H1 (cell line): ENCODE data around the gene PRRT1. TPM values are rescaled to one million over a fixed set of nuclear protein-coding genes. Genes with fewer than 3 reads are reported as not detected.

Source experiments
- CTCF ChIA-PET: fragments of 300-600 bp; sonication (Branson Sonifier 250); formaldehyde crosslinking; loops from one replicate; lab custom pipeline; 2021; ENCODE audit not compliant: partially characterized antibody; lab: Charles Lee
- POLR2A ChIA-PET: fragments of 300-600 bp; sonication (Branson Sonifier 250); formaldehyde crosslinking; loops from one replicate; lab custom pipeline; 2021; ENCODE audit warnings: inconsistent platforms; ENCODE audit not compliant: partially characterized antibody; lab: Charles Lee
- DNase-seq, 2 experiments: peaks; one replicate each; pipeline versions ENCODE4 v3.0.0 to v3.0.0-alpha.2; 2010 to 2022; ENCODE audit warnings: low spot score in 2 of 2, low read depth in 1 of 2, mixed read lengths in 1 of 2
- FAIRE-seq: peaks from 2 replicates; lab custom pipeline; 2011; peaks lifted over from hg19 to GRCh38; lab: Jason Lieb, UNC
- H2AFZ ChIP-seq: 2 replicates; pipeline ENCODE4 v1.8.1; 2012; ENCODE audit warnings: low read length, inconsistent platforms
- H2AK5ac ChIP-seq: 2 replicates; pipeline ENCODE4 v1.6.1; 2013; ENCODE audit warnings: low read depth, low read length
- H2BK120ac ChIP-seq: replicated peaks from 2 replicates; pipeline ENCODE3; 2013; ENCODE audit warnings: low read depth, low read length, inconsistent platforms
- H2BK12ac ChIP-seq: 2 replicates; pipeline ENCODE4 v1.6.1; 2013; ENCODE audit warnings: low read depth, low read length
- H2BK15ac ChIP-seq: 2 replicates; pipeline ENCODE4 v1.6.1; 2013; ENCODE audit warnings: low read length
- H2BK20ac ChIP-seq: 2 replicates; pipeline ENCODE4 v1.6.1; 2013; ENCODE audit warnings: low read length
- H2BK5ac ChIP-seq: 2 replicates; pipeline ENCODE4 v1.6.1; 2013; ENCODE audit warnings: low read depth, low read length
- H3K14ac ChIP-seq: 2 replicates; pipeline ENCODE4 v1.6.1; 2013; ENCODE audit warnings: inconsistent platforms; ENCODE audit not compliant: insufficient read length
- H3K18ac ChIP-seq: 2 replicates; pipeline ENCODE4 v1.6.1; 2013; ENCODE audit warnings: low read length; ENCODE audit errors: extremely low read depth
- H3K23ac ChIP-seq: 2 replicates; pipeline ENCODE4 v1.6.1; 2013; ENCODE audit warnings: inconsistent platforms; ENCODE audit not compliant: insufficient read length
- H3K23me2 ChIP-seq: 2 replicates; pipeline ENCODE4 v1.6.1; 2013; ENCODE audit warnings: low read depth, low read length
- H3K27ac ChIP-seq: 2 replicates; pipeline ENCODE4 v1.6.1; 2011; ENCODE audit warnings: low read depth, low read length, inconsistent platforms
- H3K27me3 ChIP-seq, 4 experiments: replicated peaks in 1 of 4; 1 replicate in 1 of 4; 2 replicates in 3 of 4; pipeline versions ENCODE4 v1.6.1 to v1.8.1; 2011 to 2013; ENCODE audit warnings: low read length in 3 of 4, mild to moderate bottlenecking in 3 of 4, inconsistent platforms in 2 of 4, mixed read lengths in 2 of 4, moderate library complexity in 1 of 4; ENCODE audit not compliant: control insufficient read depth in 3 of 4, insufficient read depth in 3 of 4; ENCODE audit errors: extremely low read depth in 1 of 4
- H3K36me3 ChIP-seq, 4 experiments: 2 replicates each; pipeline versions ENCODE4 v1.6.1 to v1.8.1; 2011 to 2013; ENCODE audit warnings: mild to moderate bottlenecking in 4 of 4, low read length in 3 of 4, moderate library complexity in 2 of 4, control low read depth in 1 of 4, inconsistent platforms in 1 of 4; ENCODE audit not compliant: insufficient read depth in 4 of 4, control insufficient read depth in 2 of 4
- H3K4ac ChIP-seq: replicated peaks from 2 replicates; pipeline ENCODE3; 2013; ENCODE audit warnings: low read length, low read depth, mixed read lengths, inconsistent platforms; ENCODE audit not compliant: insufficient read length
- H3K4me1 ChIP-seq, 4 experiments: replicated peaks in 1 of 4; 1 replicate in 1 of 4; 2 replicates in 3 of 4; pipeline versions ENCODE4 v1.6.1 to v1.8.1; 2011 to 2013; ENCODE audit warnings: low read length in 3 of 4, inconsistent platforms in 2 of 4, mixed read lengths in 1 of 4; ENCODE audit not compliant: insufficient read depth in 4 of 4, control insufficient read depth in 3 of 4
- H3K4me2 ChIP-seq, 2 experiments: 2 replicates each; pipeline versions ENCODE4 v1.6.1 to v1.8.1; 2011 to 2013; ENCODE audit warnings: low read depth in 2 of 2, low read length in 2 of 2, control low read depth in 1 of 2, inconsistent platforms in 1 of 2, mild to moderate bottlenecking in 1 of 2; ENCODE audit not compliant: insufficient read depth in 1 of 2
- H3K4me3 ChIP-seq, 4 experiments: fragments of 200-600, 300-600 bp in 1 of 4; sonication (generic), shearing (Covaris generic), sonication (Bioruptor Twin) in 1 of 4; 2 replicates each; pipeline versions ENCODE4 v1.5.1 to v1.8.1; 2011 to 2016; ENCODE audit warnings: low read length in 4 of 4, low read depth in 3 of 4, control low read depth in 2 of 4, inconsistent platforms in 2 of 4, mild to moderate bottlenecking in 2 of 4, mixed read lengths in 1 of 4, moderate library complexity in 1 of 4; ENCODE audit not compliant: insufficient read depth in 2 of 4; ENCODE audit errors: extremely low read depth in 1 of 4
- H3K56ac ChIP-seq: replicated peaks from 2 replicates; pipeline ENCODE3; 2013; ENCODE audit warnings: low read depth, mild to moderate bottlenecking, mixed read lengths, low read length, inconsistent platforms; ENCODE audit not compliant: insufficient read length
- H3K79me1 ChIP-seq: 2 replicates; pipeline ENCODE4 v1.6.1; 2013; ENCODE audit warnings: low read depth, low read length, control low read depth
- H3K79me2 ChIP-seq, 2 experiments: 2 replicates each; pipeline versions ENCODE4 v1.6.1 to v1.8.1; 2012 to 2013; ENCODE audit warnings: low read length in 2 of 2, mild to moderate bottlenecking in 2 of 2, inconsistent platforms in 1 of 2; ENCODE audit not compliant: insufficient read depth in 2 of 2, control insufficient read depth in 1 of 2
- H3K9ac ChIP-seq, 4 experiments: replicated peaks in 1 of 4; 1 replicate in 1 of 4; 2 replicates in 3 of 4; pipeline versions ENCODE4 v1.6.1 to v1.8.1; 2011 to 2013; ENCODE audit warnings: low read depth in 3 of 4, low read length in 3 of 4, control low read depth in 2 of 4, mild to moderate bottlenecking in 2 of 4, moderate library complexity in 2 of 4, inconsistent platforms in 1 of 4; ENCODE audit errors: extremely low read depth in 1 of 4
- H3K9me3 ChIP-seq, 2 experiments: 2 replicates each; pipeline versions ENCODE4 v1.6.1 to v1.8.1; 2012 to 2013; ENCODE audit warnings: mild to moderate bottlenecking in 2 of 2, moderate library complexity in 2 of 2, control low read depth in 1 of 2, inconsistent platforms in 1 of 2, low read depth in 1 of 2, low read length in 1 of 2, mixed read lengths in 1 of 2; ENCODE audit not compliant: insufficient read depth in 2 of 2
- H4K20me1 ChIP-seq, 2 experiments: replicated peaks in 1 of 2; 2 replicates each; pipeline versions ENCODE3 to v1.8.1; 2011 to 2013; ENCODE audit warnings: inconsistent platforms in 2 of 2, low read length in 2 of 2, mild to moderate bottlenecking in 1 of 2; ENCODE audit not compliant: insufficient read depth in 2 of 2, control insufficient read depth in 1 of 2
- H4K5ac ChIP-seq: 2 replicates; pipeline ENCODE4 v1.6.1; 2013; ENCODE audit warnings: low read length, low read depth, mixed read lengths, inconsistent platforms; ENCODE audit not compliant: insufficient read length
- H4K8ac ChIP-seq: 2 replicates; pipeline ENCODE4 v1.8.0; 2013; ENCODE audit warnings: mild to moderate bottlenecking, moderate library complexity, low read length, inconsistent platforms; ENCODE audit not compliant: insufficient read depth; ENCODE audit errors: extremely low read depth
- H4K91ac ChIP-seq: replicated peaks from 2 replicates; pipeline ENCODE3; 2013; ENCODE audit warnings: low read length, mixed read lengths, inconsistent platforms; ENCODE audit not compliant: insufficient read length
- CHD2 ChIP-seq: IDR thresholded peaks from 2 replicates; pipeline ENCODE4 v1.6.1; 2012; ENCODE audit warnings: low read length, improper control_type of control experiment
- CTBP2 ChIP-seq: IDR thresholded peaks from 2 replicates; pipeline ENCODE4 v1.7.0; 2011; ENCODE audit warnings: borderline replicate concordance, mild to moderate bottlenecking, moderate library complexity, mixed read lengths, low read length; ENCODE audit not compliant: insufficient read depth, insufficient read length
- JUND ChIP-seq: IDR thresholded peaks from 2 replicates; pipeline ENCODE4 v1.6.1; 2011; ENCODE audit warnings: mild to moderate bottlenecking, improper control_type of control experiment, low read length
- KDM5A ChIP-seq: fragments of 200-600 bp; IDR thresholded peaks from 2 replicates; pipeline ENCODE4 v1.7.1; 2012; ENCODE audit warnings: mild to moderate bottlenecking, low read length, inconsistent platforms, mixed read lengths
- MAFK ChIP-seq: IDR thresholded peaks from 2 replicates; pipeline ENCODE4 v1.6.1; 2012; ENCODE audit warnings: low read depth, mild to moderate bottlenecking, improper control_type of control experiment, low read length
- RAD21 ChIP-seq, 2 experiments: IDR thresholded peaks in 1 of 2; conservative IDR thresholded peaks in 1 of 2; 2 replicates each; pipeline ENCODE4 v1.6.1; 2011; ENCODE audit warnings: low read depth in 2 of 2, low read length in 2 of 2, improper control_type of control experiment in 1 of 2, inconsistent platforms in 1 of 2, mild to moderate bottlenecking in 1 of 2, moderate library complexity in 1 of 2
- SAP30 ChIP-seq: fragments of 300-600 bp; sonication (generic); IDR thresholded peaks from 2 replicates; pipeline ENCODE4 v1.7.1; 2012; ENCODE audit warnings: low read length, moderate library complexity, mild to moderate bottlenecking, inconsistent platforms; ENCODE audit not compliant: insufficient read depth, insufficient replicate concordance
- ZNF274 ChIP-seq: IDR thresholded peaks from 2 replicates; pipeline ENCODE4 v1.7.0; 2012; ENCODE audit warnings: low read length, borderline replicate concordance; ENCODE audit errors: extremely low read depth
- WGBS, 2 experiments: shearing (Covaris generic) in 1 of 2; methylation state at CpG; one replicate each; pipeline versions ENCODE4 v1.1.6 to v1.1.7; 2013 to 2015; ENCODE audit warnings: low lambda C conversion rate in 2 of 2, mixed read lengths in 2 of 2, inconsistent platforms in 1 of 2, low coverage in 1 of 2, missing lambda C conversion rate in 1 of 2; ENCODE audit not compliant: insufficient replicate concordance in 2 of 2, insufficient coverage in 1 of 2, insufficient read length in 1 of 2; ENCODE audit errors: extremely low coverage in 1 of 2, missing lambda C conversion rate in 1 of 2; 5-methylcytosine and 5-hydroxymethylcytosine counted together
- polyA plus RNA-seq, 7 experiments: library from polyadenylated mRNA; depleted of rRNA in 3 of 7; stranded (reverse) in 5 of 7; unstranded in 2 of 7; fragments of >200 nt in 5 of 7; fragments of 200-250 nt in 2 of 7; gene quantifications; 1 replicate in 5 of 7; 2 replicates in 1 of 7; 4 replicates in 1 of 7; pipeline versions ENCODE4 v1.2.1 to v1.2.3, GENCODE V29; 2011 to 2013; ENCODE audit warnings: missing spikeins in 2 of 7, mixed read lengths in 2 of 7
- total RNA-seq: library from RNA; stranded (reverse); fragmentation: NEBNext Ultra II Directional; extraction: Animal tissue kit (Norgen Biotek cat#: 25700); gene quantifications from 2 replicates; pipeline ENCODE4 v1.2.1, GENCODE V29; 2021
- TF ChIP-seq, protein P1 (sequence below), 3 experiments: IDR thresholded peaks; 1 replicate in 2 of 3; 2 replicates in 1 of 3; pipeline versions ENCODE4 v1.5.1 to v1.6.1; 2011; ENCODE audit warnings: low read length in 3 of 3, mild to moderate bottlenecking in 3 of 3, inconsistent platforms in 2 of 3, low read depth in 1 of 3, moderate library complexity in 1 of 3; ENCODE audit not compliant: insufficient read depth in 1 of 3; ENCODE audit errors: control extremely low read depth in 1 of 3
- TF ChIP-seq, protein P2 (sequence below): IDR thresholded peaks from 2 replicates; pipeline ENCODE4 v1.6.1; 2012; ENCODE audit warnings: inconsistent platforms

The PRRT1 gene
- total and polyA plus RNA-seq, 2 of the 8 experiments (the other 6 are each of a cell fraction or from before 2014, with no cell fraction given) = 0.71 to 2.8 TPM

DNA sequence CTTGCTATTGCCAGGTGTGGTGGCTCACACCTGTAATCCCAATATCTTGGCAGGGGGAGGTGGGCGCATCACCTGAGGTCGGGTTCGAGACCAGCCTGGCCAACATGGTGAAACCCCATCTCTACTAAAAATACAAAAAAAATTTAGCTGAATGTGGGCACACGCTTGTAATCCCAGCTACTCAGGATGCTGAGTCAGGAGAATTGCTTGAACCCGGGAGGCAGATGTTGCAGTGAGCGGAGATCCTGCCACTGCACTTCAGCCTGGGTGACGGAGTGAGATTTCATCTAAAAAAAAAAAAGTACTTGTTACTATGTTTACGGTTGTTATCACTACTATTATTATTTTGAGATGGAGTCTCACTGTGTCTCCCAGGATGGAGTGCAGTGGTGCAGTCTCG lies 5.2 kb upstream of the PRRT1 start:
- H2BK20ac ChIP-seq = no peak overlapping the region
- peaks cover 18% of the 10 kb centered on the region for H3K23me2 ChIP-seq
- H2AFZ ChIP-seq = no peak overlapping the region
- H3K4me1 ChIP-seq = peaks cover 4 to 13% (median 6%) of the 10 kb centered on the region in 4 experiments
- peaks cover 0 to 5% of the 10 kb centered on the region in 2 experiments; a peak in 1 of 4 replicates for H3K79me2 ChIP-seq
- FAIRE-seq (no peak), DNase-seq (no peak)
- no peak overlapping the region for H3K14ac ChIP-seq
- no peak overlapping the region for H3K4me3 ChIP-seq
- no peaks in the 10 kb centered on the region for H3K9me3 ChIP-seq
- H3K56ac ChIP-seq = no peak overlapping the region
- H3K4ac ChIP-seq = no peak overlapping the region
- H2BK120ac ChIP-seq = no peak overlapping the region
- no peak overlapping the region for H2BK15ac ChIP-seq
- H2AK5ac ChIP-seq = no peak overlapping the region
- POLR2A ChIA-PET = interaction anchor here (1.4 kb wide), 1 partner anchor 9 kb away, joined by 3 read pairs; no protein-coding TSS in a partner anchor
- H3K27ac ChIP-seq = no peak overlapping the region
- H4K5ac ChIP-seq = no peak overlapping the region
- H4K8ac ChIP-seq = no peak overlapping the region
- H4K20me1 ChIP-seq = no peaks in the 10 kb centered on the region
- H2BK12ac ChIP-seq = no peak overlapping the region
- no peak overlapping the region for H2BK5ac ChIP-seq
- no peak overlapping the region for H3K18ac ChIP-seq
- peaks cover 4 to 14% (median 10%) of the 10 kb centered on the region in 4 experiments; a peak in 6 of 8 replicates for H3K36me3 ChIP-seq
- peaks cover under 1 to 13% (median 10%) of the 10 kb centered on the region in 4 experiments; a peak in 6 of 7 replicates for H3K27me3 ChIP-seq
- H3K23ac ChIP-seq = no peak overlapping the region
- 95% methylated on average over 9 of the region's 9 CpGs; no CpG with 5 or more reads in 1 of the 2 experiments for WGBS, 2 experiments
- 0 out of 2 replicates have a peak, but pooled peaks cover 3% of the 10 kb centered on the region for H3K79me1 ChIP-seq
- CTCF ChIA-PET = no interaction called here
- H3K4me2 ChIP-seq = no peak overlapping the region
- H3K9ac ChIP-seq = no peak overlapping the region
- no peak overlapping the region for H4K91ac ChIP-seq
- TF ChIP-seq MAFK (no peak), JUND (no peak), ZNF274 (no peak), SAP30 (no peak), CHD2 (no peak), KDM5A (no peak), RAD21 (IDR thresholded peaks at IDR 0.05 in 1 of 2, conservative IDR thresholded peaks at IDR 0.05 in 1 of 2; ENCODE audit: low read depth in 2 of 2, low read length in 2 of 2) (no peak), CTBP2 (no peak)
- TF ChIP-seq, protein P1, sequence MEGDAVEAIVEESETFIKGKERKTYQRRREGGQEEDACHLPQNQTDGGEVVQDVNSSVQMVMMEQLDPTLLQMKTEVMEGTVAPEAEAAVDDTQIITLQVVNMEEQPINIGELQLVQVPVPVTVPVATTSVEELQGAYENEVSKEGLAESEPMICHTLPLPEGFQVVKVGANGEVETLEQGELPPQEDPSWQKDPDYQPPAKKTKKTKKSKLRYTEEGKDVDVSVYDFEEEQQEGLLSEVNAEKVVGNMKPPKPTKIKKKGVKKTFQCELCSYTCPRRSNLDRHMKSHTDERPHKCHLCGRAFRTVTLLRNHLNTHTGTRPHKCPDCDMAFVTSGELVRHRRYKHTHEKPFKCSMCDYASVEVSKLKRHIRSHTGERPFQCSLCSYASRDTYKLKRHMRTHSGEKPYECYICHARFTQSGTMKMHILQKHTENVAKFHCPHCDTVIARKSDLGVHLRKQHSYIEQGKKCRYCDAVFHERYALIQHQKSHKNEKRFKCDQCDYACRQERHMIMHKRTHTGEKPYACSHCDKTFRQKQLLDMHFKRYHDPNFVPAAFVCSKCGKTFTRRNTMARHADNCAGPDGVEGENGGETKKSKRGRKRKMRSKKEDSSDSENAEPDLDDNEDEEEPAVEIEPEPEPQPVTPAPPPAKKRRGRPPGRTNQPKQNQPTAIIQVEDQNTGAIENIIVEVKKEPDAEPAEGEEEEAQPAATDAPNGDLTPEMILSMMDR (IDR thresholded peaks at IDR 0.05; ENCODE audit: control extremely low read depth in 1 of 3, insufficient read depth in 1 of 3, low read depth in 1 of 3, low read length in 3 of 3) = no peak
- TF ChIP-seq, protein P2, sequence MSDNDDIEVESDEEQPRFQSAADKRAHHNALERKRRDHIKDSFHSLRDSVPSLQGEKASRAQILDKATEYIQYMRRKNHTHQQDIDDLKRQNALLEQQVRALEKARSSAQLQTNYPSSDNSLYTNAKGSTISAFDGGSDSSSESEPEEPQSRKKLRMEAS = no peak
